ENCODE data around the gene LYRM4. TPM values are rescaled to one million over a fixed set of nuclear protein-coding genes. Genes with fewer than 3 reads are reported as not detected.

Gene LYRM4
- total RNA-seq, 1 experiment from 2014 or later, result 44.3 TPM

DNA sequence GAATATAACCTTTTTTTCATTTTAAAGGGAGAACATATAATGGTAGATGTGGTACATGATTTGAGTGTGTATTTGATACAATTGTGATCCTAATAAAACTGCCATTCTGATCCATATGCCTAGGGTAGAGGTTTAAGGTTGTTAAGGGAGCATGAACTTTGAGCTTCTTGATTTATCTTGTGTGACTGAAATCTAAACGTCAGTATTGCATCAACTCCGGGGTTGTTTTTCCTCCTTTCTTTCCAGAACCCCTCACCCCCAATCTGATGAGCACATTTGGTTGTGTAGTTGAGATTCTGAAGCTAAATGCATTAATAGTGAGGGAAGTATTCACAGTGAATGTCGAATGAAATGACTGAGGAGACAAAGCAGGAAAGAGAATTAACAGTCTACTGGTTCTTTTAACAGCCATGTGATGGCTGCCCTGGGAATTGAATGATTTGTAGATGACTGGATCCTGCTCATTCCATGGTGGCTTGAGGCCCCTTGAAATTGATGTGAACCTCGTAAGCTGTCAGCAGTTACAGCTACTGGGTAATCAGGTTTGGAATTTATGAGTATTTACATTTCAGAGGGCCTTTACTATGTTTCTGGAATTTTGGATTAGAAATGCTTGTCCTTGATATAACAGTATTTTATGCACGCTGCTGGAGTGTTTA, 45.3 kb upstream of the LYRM4 start:
- Mint-ChIP-seq H3K9me3 (no peaks in the 10 kb centered on the region), H3K4me1 (peaks cover 9 to 20% of the 10 kb centered on the region in 2 experiments), H3K27me3 (ENCODE audit: low read depth) (peaks cover 7% of the 10 kb centered on the region), H3K4me3 (no peak overlapping the region), H3K36me3 (ENCODE audit: insufficient read depth in 1 of 3, low read depth in 3 of 3) (no peaks in the 10 kb centered on the region), H3K27ac (no peak overlapping the region; a peak in 1 of 7 replicates)
- no peak overlapping the region for H4K5ac ChIP-seq (ENCODE audit: insufficient read length, low read depth, low read length)
- H3K9ac ChIP-seq (ENCODE audit: extremely low read depth, insufficient read length, low read length), result no peak overlapping the region
- H3K4ac ChIP-seq (ENCODE audit: low read depth, low read length), result no peak overlapping the region
- H4K20me1 ChIP-seq (ENCODE audit: control insufficient read depth, insufficient read depth, insufficient read length), result no peaks in the 10 kb centered on the region
- TF ChIP-seq, protein P1, sequence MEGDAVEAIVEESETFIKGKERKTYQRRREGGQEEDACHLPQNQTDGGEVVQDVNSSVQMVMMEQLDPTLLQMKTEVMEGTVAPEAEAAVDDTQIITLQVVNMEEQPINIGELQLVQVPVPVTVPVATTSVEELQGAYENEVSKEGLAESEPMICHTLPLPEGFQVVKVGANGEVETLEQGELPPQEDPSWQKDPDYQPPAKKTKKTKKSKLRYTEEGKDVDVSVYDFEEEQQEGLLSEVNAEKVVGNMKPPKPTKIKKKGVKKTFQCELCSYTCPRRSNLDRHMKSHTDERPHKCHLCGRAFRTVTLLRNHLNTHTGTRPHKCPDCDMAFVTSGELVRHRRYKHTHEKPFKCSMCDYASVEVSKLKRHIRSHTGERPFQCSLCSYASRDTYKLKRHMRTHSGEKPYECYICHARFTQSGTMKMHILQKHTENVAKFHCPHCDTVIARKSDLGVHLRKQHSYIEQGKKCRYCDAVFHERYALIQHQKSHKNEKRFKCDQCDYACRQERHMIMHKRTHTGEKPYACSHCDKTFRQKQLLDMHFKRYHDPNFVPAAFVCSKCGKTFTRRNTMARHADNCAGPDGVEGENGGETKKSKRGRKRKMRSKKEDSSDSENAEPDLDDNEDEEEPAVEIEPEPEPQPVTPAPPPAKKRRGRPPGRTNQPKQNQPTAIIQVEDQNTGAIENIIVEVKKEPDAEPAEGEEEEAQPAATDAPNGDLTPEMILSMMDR (conservative IDR thresholded peaks at IDR 0.05), result no peak
- no peaks in the 10 kb centered on the region for H3K9me3 ChIP-seq (ENCODE audit: control insufficient read depth, low read depth, low read length)
- no peaks in the 10 kb centered on the region for H3K79me1 ChIP-seq (ENCODE audit: insufficient read depth, low read depth, low read length, poor library complexity, severe bottlenecking)
- DNase-seq, result no peak
- H4K91ac ChIP-seq (ENCODE audit: insufficient read length, low read depth, low read length), result no peak overlapping the region
- H3K4me2 ChIP-seq (ENCODE audit: insufficient read depth, insufficient read length, low read length), result no peak overlapping the region
- no peak overlapping the region for H3K18ac ChIP-seq (ENCODE audit: insufficient read length, low read depth, low read length)
- H3T11ph ChIP-seq (ENCODE audit: low read length), result no peak overlapping the region
- no peak overlapping the region for H2AK5ac ChIP-seq (ENCODE audit: insufficient read length, low read length)
- 0 out of 2 replicates have a peak, but pooled peaks cover 1% of the 10 kb centered on the region for H3K4me1 ChIP-seq (ENCODE audit: insufficient read depth, low read length)
- H3K14ac ChIP-seq (ENCODE audit: insufficient read depth, low read length), result no peak overlapping the region
- H2BK5ac ChIP-seq (ENCODE audit: insufficient read length, low read length), result no peak overlapping the region
- no CpG with 5 or more reads among the region's 5 CpGs for WGBS (ENCODE audit: extremely low coverage, insufficient read length, low lambda C conversion rate)
- H3K79me2 ChIP-seq (ENCODE audit: insufficient read depth, low read length), result no peaks in the 10 kb centered on the region
- no peaks in the 10 kb centered on the region for H3K23me2 ChIP-seq (ENCODE audit: insufficient read length, low read depth, low read length, poor library complexity, severe bottlenecking)
- no peaks in the 10 kb centered on the region for H3K27me3 ChIP-seq (ENCODE audit: insufficient read depth, low read length)
- H2BK15ac ChIP-seq (ENCODE audit: low read depth, low read length), result no peak overlapping the region
- H2AFZ ChIP-seq (ENCODE audit: low read length), result no peak overlapping the region
- no peak overlapping the region for H3K23ac ChIP-seq (ENCODE audit: insufficient read length, low read depth, low read length)
- no peak overlapping the region for H4K8ac ChIP-seq (replicated peaks; ENCODE audit: insufficient read length, low read depth, low read length)
- H2BK20ac ChIP-seq (ENCODE audit: low read depth, low read length, poor library complexity, severe bottlenecking), result no peak overlapping the region
- no peak overlapping the region for H3K27ac ChIP-seq (ENCODE audit: insufficient read length, low read depth, low read length)
- no peak overlapping the region for H2BK120ac ChIP-seq (ENCODE audit: low read depth, low read length, poor library complexity, severe bottlenecking)
- H2BK12ac ChIP-seq (ENCODE audit: insufficient read length, low read depth, low read length), result no peak overlapping the region
- no peak overlapping the region for H3K56ac ChIP-seq (ENCODE audit: insufficient read length, low read depth, low read length)

Data from H9 (cell line).